Muscle layer of duodenum (tissue), 2 donors: ENCODE results near the gene MYO3B.

ENCODE experiments used
- H3K27ac ChIP-seq: one replicate; pipeline ENCODE4 v1.7.0; 2013; ENCODE audit warnings: mild to moderate bottlenecking, low read length
- H3K27me3 ChIP-seq: one replicate; pipeline ENCODE4 v1.7.0; 2013; ENCODE audit warnings: low read depth, mild to moderate bottlenecking, control low read depth, low read length
- H3K36me3 ChIP-seq, 2 donors: one replicate each; pipeline ENCODE4 v1.7.0; 2013; ENCODE audit warnings: low read length in 2 of 2, control low read depth in 1 of 2, mild to moderate bottlenecking in 1 of 2; ENCODE audit not compliant: insufficient read depth in 2 of 2, control insufficient read depth in 1 of 2
- H3K4me1 ChIP-seq, 2 donors: one replicate each; pipeline ENCODE4 v1.7.0; 2013; ENCODE audit warnings: low read length in 2 of 2, mild to moderate bottlenecking in 2 of 2, control low read depth in 1 of 2, moderate library complexity in 1 of 2; ENCODE audit not compliant: insufficient read depth in 2 of 2, control insufficient read depth in 1 of 2
- H3K4me3 ChIP-seq, 2 donors: one replicate each; pipeline ENCODE4 v1.7.0; 2013; ENCODE audit warnings: low read length in 2 of 2, low read depth in 1 of 2, mild to moderate bottlenecking in 1 of 2
- H3K9me3 ChIP-seq, 2 donors: one replicate each; pipeline ENCODE4 v1.7.0; 2013; ENCODE audit warnings: low read length in 2 of 2, control low read depth in 1 of 2, mild to moderate bottlenecking in 1 of 2; ENCODE audit not compliant: control insufficient read depth in 1 of 2
- donor health status: healthy.

MYO3B gene

GRCh38 chr2:170243118-170243837, 65.3 kb downstream of the MYO3B start:
- H3K27me3 ChIP-seq, result no peaks in the 10 kb centered on the region
- H3K4me1 ChIP-seq, result no peaks in the 10 kb centered on the region
- H3K36me3 ChIP-seq, result no peaks in the 10 kb centered on the region
- no peak overlapping the region for H3K4me3 ChIP-seq
- no peak overlapping the region for H3K27ac ChIP-seq
- no peaks in the 10 kb centered on the region for H3K9me3 ChIP-seq

GRCh38 chr2:170243898-170244297, 66.0 kb downstream of the MYO3B start:
- Histone ChIP-seq H3K9me3 (no peaks in the 10 kb centered on the region), H3K27me3 (no peaks in the 10 kb centered on the region)

DNA sequence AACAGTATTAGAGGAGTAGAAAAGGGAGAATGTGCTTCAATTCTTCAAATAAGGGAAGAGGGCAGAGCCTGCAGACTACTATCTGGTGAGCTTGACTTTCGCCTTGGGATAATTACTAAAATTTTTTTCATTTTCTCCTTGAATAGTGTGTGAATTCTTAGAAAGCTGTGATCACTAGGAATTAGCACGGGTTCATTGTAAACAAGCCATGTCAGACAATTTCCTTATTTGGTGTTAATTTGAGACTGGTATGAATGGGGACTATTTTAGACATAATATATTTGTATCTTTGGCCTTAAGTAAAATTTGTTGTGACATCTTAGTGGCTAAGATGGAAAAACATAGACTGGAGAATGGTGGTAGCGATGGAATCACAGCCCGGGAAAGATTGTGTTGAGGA, 66.6 kb downstream of the MYO3B start:
- H3K9me3 ChIP-seq, result no peaks in the 10 kb centered on the region
- no peak overlapping the region for H3K4me3 ChIP-seq
- no peak overlapping the region for H3K27ac ChIP-seq
- no peaks in the 10 kb centered on the region for H3K27me3 ChIP-seq
- no peaks in the 10 kb centered on the region for H3K4me1 ChIP-seq
- H3K36me3 ChIP-seq, result no peaks in the 10 kb centered on the region

More at GRCh38 chr2:170243898-170244297, 66.0 kb downstream of the MYO3B start:
- H3K27ac ChIP-seq, result no peak overlapping the region
- H3K4me3 ChIP-seq, result no peak overlapping the region
- H3K36me3 ChIP-seq, result no peaks in the 10 kb centered on the region
- H3K4me1 ChIP-seq, result no peaks in the 10 kb centered on the region

GRCh38 chr2:170245312-170245711, 67.4 kb downstream of the MYO3B start:
- Histone ChIP-seq H3K27me3 (no peaks in the 10 kb centered on the region), H3K4me1 (no peaks in the 10 kb centered on the region), H3K27ac (no peak overlapping the region), H3K9me3 (no peaks in the 10 kb centered on the region), H3K36me3 (no peaks in the 10 kb centered on the region), H3K4me3 (no peak overlapping the region)

GRCh38 chr2:170247333-170247732, 69.4 kb downstream of the MYO3B start:
- Histone ChIP-seq H3K36me3 (no peaks in the 10 kb centered on the region), H3K27me3 (no peaks in the 10 kb centered on the region), H3K9me3 (no peaks in the 10 kb centered on the region), H3K4me1 (no peaks in the 10 kb centered on the region), H3K4me3 (no peak overlapping the region), H3K27ac (no peak overlapping the region)

GRCh38 chr2:170247882-170248393, 70.0 kb downstream of the MYO3B start:
- H3K4me3 ChIP-seq, result no peak overlapping the region
- H3K9me3 ChIP-seq, result no peaks in the 10 kb centered on the region
- no peaks in the 10 kb centered on the region for H3K4me1 ChIP-seq
- no peaks in the 10 kb centered on the region for H3K36me3 ChIP-seq
- H3K27ac ChIP-seq, result no peak overlapping the region
- no peaks in the 10 kb centered on the region for H3K27me3 ChIP-seq

- Histone ChIP-seq H3K36me3 (no peaks in the 10 kb centered on the region), H3K9me3 (no peaks in the 10 kb centered on the region), H3K4me3 (no peak overlapping the region), H3K27ac (no peak overlapping the region), H3K27me3 (no peaks in the 10 kb centered on the region), H3K4me1 (no peaks in the 10 kb centered on the region)
Measured at GRCh38 chr2:170248574-170249393, 70.8 kb downstream of the MYO3B start.

DNA sequence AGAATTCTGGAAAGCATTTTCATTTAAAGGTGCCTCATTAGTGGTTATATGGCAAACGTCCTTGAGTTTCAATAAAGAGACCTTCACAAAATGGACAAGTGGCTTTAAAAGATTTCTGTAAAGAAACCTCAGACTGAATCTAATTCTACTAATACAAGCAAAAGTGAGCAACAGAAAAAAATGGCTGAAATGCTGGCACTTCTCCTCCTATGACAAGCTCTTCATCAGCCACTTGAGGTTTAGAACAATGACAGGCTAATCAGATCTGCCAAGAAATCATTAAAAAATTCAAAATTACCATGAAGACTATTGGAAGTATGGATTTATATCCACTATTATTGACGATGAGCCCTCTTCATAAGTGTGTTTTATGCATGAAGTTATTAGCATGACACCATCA, 71.8 kb downstream of the MYO3B start:
- Histone ChIP-seq H3K36me3 (no peaks in the 10 kb centered on the region), H3K4me3 (no peak overlapping the region), H3K9me3 (no peaks in the 10 kb centered on the region), H3K27me3 (no peaks in the 10 kb centered on the region), H3K4me1 (no peaks in the 10 kb centered on the region), H3K27ac (no peak overlapping the region)

- Histone ChIP-seq H3K4me3 (no peak overlapping the region), H3K4me1 (no peaks in the 10 kb centered on the region), H3K9me3 (no peaks in the 10 kb centered on the region), H3K27me3 (no peaks in the 10 kb centered on the region), H3K36me3 (no peaks in the 10 kb centered on the region), H3K27ac (no peak overlapping the region)
Measured at GRCh38 chr2:170250584-170250983, 72.6 kb downstream of the MYO3B start.

DNA sequence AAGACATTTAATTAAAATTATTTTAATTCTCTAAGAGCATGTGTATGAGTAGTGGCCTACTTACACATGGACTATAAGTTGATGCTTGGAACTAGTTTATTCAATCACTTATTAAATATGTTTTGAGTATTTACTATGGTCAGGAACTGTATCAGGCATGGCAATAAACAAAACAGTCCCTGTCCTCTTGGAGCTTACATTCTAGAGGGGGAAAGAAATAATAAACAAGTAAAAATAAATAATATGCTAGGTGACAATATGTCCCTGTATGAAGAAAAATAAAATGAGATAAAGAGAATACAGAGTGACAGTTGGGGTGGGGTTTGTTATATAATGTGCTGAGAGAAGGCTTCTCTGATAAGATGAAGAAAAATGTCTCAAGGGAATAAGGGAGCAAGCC, 74.5 kb downstream of the MYO3B start:
- no peaks in the 10 kb centered on the region for H3K9me3 ChIP-seq
- H3K36me3 ChIP-seq, result no peaks in the 10 kb centered on the region

GRCh38 chr2:170253721-170254230, 75.8 kb downstream of the MYO3B start:
- H3K27ac ChIP-seq, result no peak overlapping the region

More for the DNA sequence above, 74.5 kb downstream of the MYO3B start:
- H3K27ac ChIP-seq, result no peak overlapping the region
- no peaks in the 10 kb centered on the region for H3K27me3 ChIP-seq
- no peak overlapping the region for H3K4me3 ChIP-seq
- H3K4me1 ChIP-seq, result no peaks in the 10 kb centered on the region

More at GRCh38 chr2:170253721-170254230, 75.8 kb downstream of the MYO3B start:
- Histone ChIP-seq H3K9me3 (no peaks in the 10 kb centered on the region), H3K27me3 (no peaks in the 10 kb centered on the region), H3K4me1 (no peaks in the 10 kb centered on the region), H3K36me3 (no peaks in the 10 kb centered on the region), H3K4me3 (no peak overlapping the region)
